GM23338 (cell line): ENCODE data around the gene C11orf21. TPM values are rescaled to one million over a fixed set of nuclear protein-coding genes. Genes with fewer than 3 reads are reported as not detected.

ENCODE experiments used
- ATAC-seq: fragments of 200-7000 bp; cut with Tn5 transposase; 3 replicates; pipeline ENCODE4 v1.9.1; 2020
- DNase-seq: peaks from one replicate; pipeline ENCODE4 v3.0.0-alpha.2; 2015; ENCODE audit warnings: low spot score
- H2AFZ ChIP-seq: fragments of 200-600 bp; sonication (generic); 2 replicates; pipeline ENCODE4 v1.8.0; 2016; ENCODE audit warnings: antibody characterized with exemption, mild to moderate bottlenecking, moderate library complexity
- H3F3A ChIP-seq: fragments of 200-600 bp; sonication (generic); replicated peaks from 2 replicates; pipeline ENCODE4 v1.8.0; 2017; ENCODE audit warnings: antibody characterized with exemption, mixed run types, low read depth
- H3K27ac ChIP-seq: fragments of 200-600 bp; sonication (generic); 2 replicates; pipeline ENCODE4 v1.6.1; 2016; ENCODE audit warnings: low read depth
- H3K27me3 ChIP-seq: fragments of 200-600 bp; sonication (generic); 2 replicates; pipeline ENCODE4 v1.8.0; 2016; ENCODE audit warnings: mild to moderate bottlenecking, mixed run types, moderate library complexity; ENCODE audit not compliant: insufficient read depth
- H3K36me3 ChIP-seq: fragments of 200-600 bp; sonication (generic); 2 replicates; pipeline ENCODE4 v1.8.0; 2016; ENCODE audit warnings: mild to moderate bottlenecking; ENCODE audit not compliant: insufficient read depth
- H3K4me1 ChIP-seq: fragments of 200-600 bp; sonication (generic); 2 replicates; pipeline ENCODE4 v1.8.0; 2016; ENCODE audit warnings: mild to moderate bottlenecking, moderate library complexity; ENCODE audit not compliant: insufficient read depth
- H3K4me2 ChIP-seq: fragments of 200-600 bp; sonication (generic); 2 replicates; pipeline ENCODE4 v1.7.1; 2017; ENCODE audit warnings: mixed run types
- H3K4me3 ChIP-seq: fragments of 200-600 bp; sonication (generic); 2 replicates; pipeline ENCODE4 v1.6.1; 2016; ENCODE audit warnings: mixed run types
- H3K79me2 ChIP-seq: fragments of 200-600 bp; sonication (generic); replicated peaks from 2 replicates; pipeline ENCODE4 v1.8.0; 2017; ENCODE audit warnings: mild to moderate bottlenecking; ENCODE audit not compliant: insufficient read depth
- H3K9me2 ChIP-seq: fragments of 200-600 bp; sonication (generic); 2 replicates; pipeline ENCODE4 v1.8.0; 2017; ENCODE audit not compliant: insufficient read depth
- H4K20me1 ChIP-seq: fragments of 200-600 bp; sonication (generic); replicated peaks from 2 replicates; pipeline ENCODE4 v1.8.0; 2017; ENCODE audit warnings: mild to moderate bottlenecking; ENCODE audit not compliant: insufficient read depth
- H3K27ac Mint-ChIP-seq: 2 replicates; pipeline ENCODE4 v1.8.0; 2020; ENCODE audit warnings: inconsistent platforms, mild to moderate bottlenecking, moderate library complexity, mixed read lengths
- H3K27me3 Mint-ChIP-seq: 3 replicates; pipeline ENCODE4 v1.8.0; 2022; ENCODE audit warnings: low read depth, mild to moderate bottlenecking, moderate library complexity, mixed read lengths, inconsistent platforms; ENCODE audit not compliant: insufficient read depth, poor library complexity
- H3K36me3 Mint-ChIP-seq: 3 replicates; pipeline ENCODE4 v1.8.0; 2021; ENCODE audit warnings: low read depth, mild to moderate bottlenecking, inconsistent platforms, moderate library complexity, mixed read lengths
- H3K4me1 Mint-ChIP-seq: 3 replicates; pipeline ENCODE4 v1.8.0; 2020; ENCODE audit warnings: mild to moderate bottlenecking, inconsistent platforms, mixed read lengths
- H3K4me3 Mint-ChIP-seq: 3 replicates; pipeline ENCODE4 v1.8.0; 2021; ENCODE audit warnings: moderate library complexity, mild to moderate bottlenecking, inconsistent platforms, mixed read lengths
- H3K9me3 Mint-ChIP-seq: 3 replicates; pipeline ENCODE4 v1.8.0; 2020; ENCODE audit warnings: moderate library complexity, mild to moderate bottlenecking, inconsistent platforms, mixed read lengths
- CTCF ChIP-seq, 2 experiments: fragments of 200-600 bp in 1 of 2; sonication (generic) in 1 of 2; conservative IDR thresholded peaks; 2 replicates each; pipeline versions ENCODE4 v1.5.1 to v1.6.1; 2016 to 2017; ENCODE audit warnings: antibody characterized with exemption in 2 of 2, low read depth in 2 of 2, mild to moderate bottlenecking in 2 of 2, moderate library complexity in 1 of 2
- EZH2phosphoT487 ChIP-seq: fragments of 200-600 bp; sonication (generic); IDR thresholded peaks from one replicate; pipeline ENCODE4 v1.8.1; 2018; ENCODE audit warnings: antibody characterized with exemption; ENCODE audit not compliant: unreplicated experiment
- JUNB ChIP-seq: IDR thresholded peaks from one replicate; pipeline ENCODE4 v1.6.1; 2016; ENCODE audit warnings: antibody characterized with exemption; ENCODE audit not compliant: unreplicated experiment
- NANOG ChIP-seq: IDR thresholded peaks from 2 replicates; pipeline ENCODE4 v1.6.1; 2016; ENCODE audit warnings: antibody characterized with exemption, borderline replicate concordance
- polyA plus RNA-seq: library from polyadenylated mRNA; unstranded; fragments of >200 nt; fragmentation: Nextera tagmentation; extraction: Ambion mirVana; gene quantifications from 2 replicates; pipeline ENCODE4 v1.2.1, GENCODE V29; 2016
- total RNA-seq: library from RNA; depleted of rRNA; stranded (reverse); fragments of >200 nt; shearing (Covaris generic); gene quantifications from 2 replicates; pipeline ENCODE4 v1.2.3, GENCODE V29; 2014
- TF ChIP-seq, protein P1 (sequence below): IDR thresholded peaks from 2 replicates; pipeline ENCODE4 v1.6.1; 2016; ENCODE audit warnings: antibody characterized with exemption
- TF ChIP-seq, protein P2 (sequence below): fragments of 250-450 bp; sonication (Bioruptor Pico); IDR thresholded peaks from 2 replicates; pipeline ENCODE4 v1.5.0; 2020; ENCODE audit warnings: mild to moderate bottlenecking, moderate library complexity

The C11orf21 gene
- total and polyA plus RNA-seq, 2 experiments from 2014 or later, result not detected

GRCh38 chr11:2317354-2318050 is 15.8 kb upstream of the C11orf21 start:
- Histone ChIP-seq H3K36me3 (no peaks in the 10 kb centered on the region), H4K20me1 (no peaks in the 10 kb centered on the region), H3K27me3 (no peaks in the 10 kb centered on the region), H3K27ac (no peak overlapping the region), H3K4me1 (no peaks in the 10 kb centered on the region), H3K4me3 (no peak overlapping the region), H3K79me2 (no peaks in the 10 kb centered on the region), H3K9me2 (no peaks in the 10 kb centered on the region), H3K4me2 (no peak overlapping the region), H2AFZ (no peak overlapping the region), H3F3A (no peaks in the 10 kb centered on the region)
- Mint-ChIP-seq H3K36me3 (no peaks in the 10 kb centered on the region; the same call in 2 of the 3 replicates), H3K27ac (no peak overlapping the region), H3K4me1 (no peaks in the 10 kb centered on the region), H3K27me3 (peaks cover 10% of the 10 kb centered on the region), H3K9me3 (peaks cover 8% of the 10 kb centered on the region; the same call in 2 of the 3 replicates), H3K4me3 (no peak overlapping the region)
- ATAC-seq (peak; percentile 38), DNase-seq (no peak)
- TF ChIP-seq CTCF (conservative IDR thresholded peaks at IDR 0.05; ENCODE audit: low read depth in 2 of 2) (peak in 1 of 2 experiments; percentile 28; a peak in 2 of 4 replicates), NANOG (no peak)

GRCh38 chr11:2316963-2317244 is 15.2 kb upstream of the C11orf21 start:
- Mint-ChIP-seq H3K36me3 (no peaks in the 10 kb centered on the region; the same call in 2 of the 3 replicates), H3K27ac (no peak overlapping the region), H3K4me1 (no peaks in the 10 kb centered on the region), H3K4me3 (no peak overlapping the region), H3K9me3 (peaks cover 3% of the 10 kb centered on the region; the same call in 2 of the 3 replicates), H3K27me3 (peaks cover 10% of the 10 kb centered on the region)
- H3K27ac ChIP-seq, result no peak overlapping the region
- ATAC-seq (no peak), DNase-seq (no peak)
- no peak overlapping the region for H2AFZ ChIP-seq
- H3K36me3 ChIP-seq, result no peaks in the 10 kb centered on the region
- H3K4me1 ChIP-seq, result no peaks in the 10 kb centered on the region
- TF ChIP-seq JUNB (no peak), CTCF (conservative IDR thresholded peaks at IDR 0.05; ENCODE audit: low read depth in 2 of 2) (no peak), EZH2phosphoT487 (no peak)
- TF ChIP-seq, protein P1, sequence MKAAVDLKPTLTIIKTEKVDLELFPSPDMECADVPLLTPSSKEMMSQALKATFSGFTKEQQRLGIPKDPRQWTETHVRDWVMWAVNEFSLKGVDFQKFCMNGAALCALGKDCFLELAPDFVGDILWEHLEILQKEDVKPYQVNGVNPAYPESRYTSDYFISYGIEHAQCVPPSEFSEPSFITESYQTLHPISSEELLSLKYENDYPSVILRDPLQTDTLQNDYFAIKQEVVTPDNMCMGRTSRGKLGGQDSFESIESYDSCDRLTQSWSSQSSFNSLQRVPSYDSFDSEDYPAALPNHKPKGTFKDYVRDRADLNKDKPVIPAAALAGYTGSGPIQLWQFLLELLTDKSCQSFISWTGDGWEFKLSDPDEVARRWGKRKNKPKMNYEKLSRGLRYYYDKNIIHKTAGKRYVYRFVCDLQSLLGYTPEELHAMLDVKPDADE, result no peak
- TF ChIP-seq, protein P2, sequence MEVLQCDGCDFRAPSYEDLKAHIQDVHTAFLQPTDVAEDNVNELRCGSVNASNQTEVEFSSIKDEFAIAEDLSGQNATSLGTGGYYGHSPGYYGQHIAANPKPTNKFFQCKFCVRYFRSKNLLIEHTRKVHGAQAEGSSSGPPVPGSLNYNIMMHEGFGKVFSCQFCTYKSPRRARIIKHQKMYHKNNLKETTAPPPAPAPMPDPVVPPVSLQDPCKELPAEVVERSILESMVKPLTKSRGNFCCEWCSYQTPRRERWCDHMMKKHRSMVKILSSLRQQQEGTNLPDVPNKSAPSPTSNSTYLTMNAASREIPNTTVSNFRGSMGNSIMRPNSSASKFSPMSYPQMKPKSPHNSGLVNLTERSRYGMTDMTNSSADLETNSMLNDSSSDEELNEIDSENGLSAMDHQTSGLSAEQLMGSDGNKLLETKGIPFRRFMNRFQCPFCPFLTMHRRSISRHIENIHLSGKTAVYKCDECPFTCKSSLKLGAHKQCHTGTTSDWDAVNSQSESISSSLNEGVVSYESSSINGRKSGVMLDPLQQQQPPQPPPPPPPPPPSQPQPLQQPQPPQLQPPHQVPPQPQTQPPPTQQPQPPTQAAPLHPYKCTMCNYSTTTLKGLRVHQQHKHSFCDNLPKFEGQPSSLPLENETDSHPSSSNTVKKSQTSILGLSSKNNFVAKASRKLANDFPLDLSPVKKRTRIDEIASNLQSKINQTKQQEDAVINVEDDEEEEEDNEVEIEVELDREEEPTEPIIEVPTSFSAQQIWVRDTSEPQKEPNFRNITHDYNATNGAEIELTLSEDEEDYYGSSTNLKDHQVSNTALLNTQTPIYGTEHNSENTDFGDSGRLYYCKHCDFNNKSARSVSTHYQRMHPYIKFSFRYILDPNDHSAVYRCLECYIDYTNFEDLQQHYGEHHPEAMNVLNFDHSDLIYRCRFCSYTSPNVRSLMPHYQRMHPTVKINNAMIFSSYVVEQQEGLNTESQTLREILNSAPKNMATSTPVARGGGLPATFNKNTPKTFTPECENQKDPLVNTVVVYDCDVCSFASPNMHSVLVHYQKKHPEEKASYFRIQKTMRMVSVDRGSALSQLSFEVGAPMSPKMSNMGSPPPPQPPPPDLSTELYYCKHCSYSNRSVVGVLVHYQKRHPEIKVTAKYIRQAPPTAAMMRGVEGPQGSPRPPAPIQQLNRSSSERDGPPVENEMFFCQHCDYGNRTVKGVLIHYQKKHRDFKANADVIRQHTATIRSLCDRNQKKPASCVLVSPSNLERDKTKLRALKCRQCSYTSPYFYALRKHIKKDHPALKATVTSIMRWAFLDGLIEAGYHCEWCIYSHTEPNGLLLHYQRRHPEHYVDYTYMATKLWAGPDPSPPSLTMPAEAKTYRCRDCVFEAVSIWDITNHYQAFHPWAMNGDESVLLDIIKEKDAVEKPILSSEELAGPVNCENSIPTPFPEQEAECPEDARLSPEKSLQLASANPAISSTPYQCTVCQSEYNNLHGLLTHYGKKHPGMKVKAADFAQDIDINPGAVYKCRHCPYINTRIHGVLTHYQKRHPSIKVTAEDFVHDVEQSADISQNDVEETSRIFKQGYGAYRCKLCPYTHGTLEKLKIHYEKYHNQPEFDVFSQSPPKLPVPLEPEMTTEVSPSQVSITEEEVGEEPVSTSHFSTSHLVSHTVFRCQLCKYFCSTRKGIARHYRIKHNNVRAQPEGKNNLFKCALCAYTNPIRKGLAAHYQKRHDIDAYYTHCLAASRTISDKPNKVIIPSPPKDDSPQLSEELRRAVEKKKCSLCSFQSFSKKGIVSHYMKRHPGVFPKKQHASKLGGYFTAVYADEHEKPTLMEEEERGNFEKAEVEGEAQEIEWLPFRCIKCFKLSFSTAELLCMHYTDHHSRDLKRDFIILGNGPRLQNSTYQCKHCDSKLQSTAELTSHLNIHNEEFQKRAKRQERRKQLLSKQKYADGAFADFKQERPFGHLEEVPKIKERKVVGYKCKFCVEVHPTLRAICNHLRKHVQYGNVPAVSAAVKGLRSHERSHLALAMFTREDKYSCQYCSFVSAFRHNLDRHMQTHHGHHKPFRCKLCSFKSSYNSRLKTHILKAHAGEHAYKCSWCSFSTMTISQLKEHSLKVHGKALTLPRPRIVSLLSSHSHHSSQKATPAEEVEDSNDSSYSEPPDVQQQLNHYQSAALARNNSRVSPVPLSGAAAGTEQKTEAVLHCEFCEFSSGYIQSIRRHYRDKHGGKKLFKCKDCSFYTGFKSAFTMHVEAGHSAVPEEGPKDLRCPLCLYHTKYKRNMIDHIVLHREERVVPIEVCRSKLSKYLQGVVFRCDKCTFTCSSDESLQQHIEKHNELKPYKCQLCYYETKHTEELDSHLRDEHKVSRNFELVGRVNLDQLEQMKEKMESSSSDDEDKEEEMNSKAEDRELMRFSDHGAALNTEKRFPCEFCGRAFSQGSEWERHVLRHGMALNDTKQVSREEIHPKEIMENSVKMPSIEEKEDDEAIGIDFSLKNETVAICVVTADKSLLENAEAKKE (CRISPR knock-in tag), result no peak
- no peaks in the 10 kb centered on the region for H4K20me1 ChIP-seq
- H3K27me3 ChIP-seq, result no peaks in the 10 kb centered on the region
- H3F3A ChIP-seq, result no peaks in the 10 kb centered on the region
- no peak overlapping the region for H3K4me3 ChIP-seq
- no peaks in the 10 kb centered on the region for H3K9me2 ChIP-seq
- no peaks in the 10 kb centered on the region for H3K79me2 ChIP-seq
- no peak overlapping the region for H3K4me2 ChIP-seq
